OCI-LY7 (cell line): ENCODE data around the gene IGFBP2.

Source experiments
- CTCF ChIP-seq: fragments of 200-600 bp; sonication (generic); conservative IDR thresholded peaks from 2 replicates; pipeline ENCODE4 v1.5.1; 2014; ENCODE audit warnings: mild to moderate bottlenecking, antibody characterized with exemption, low read length, moderate library complexity, mixed read lengths
- EZH2phosphoT487 ChIP-seq: fragments of 200-600 bp; sonication (generic); IDR thresholded peaks from 2 replicates; pipeline ENCODE4 v1.6.1; 2018; ENCODE audit warnings: low read depth, borderline replicate concordance, mild to moderate bottlenecking, mixed run types, antibody characterized with exemption, low read length, moderate library complexity, mixed read lengths

GRCh38 chr2:216636551-216637450, 3.6 kb downstream of the IGFBP2 start:
- TF ChIP-seq CTCF (no peak), EZH2phosphoT487 (no peak)
